Endothelial cell of umbilical vein (primary cell): ENCODE data around the gene ATP8B3.
A peak's percentile ranks its signal among the peaks of the same experiment; 100 is the strongest.

Source experiments
- EZH2 ChIP-seq: IDR thresholded peaks from 2 replicates; pipeline ENCODE4 v1.6.1; 2012; ENCODE audit warnings: borderline replicate concordance, low read depth, mild to moderate bottlenecking, moderate library complexity, low read length, inconsistent platforms; ENCODE audit not compliant: severe bottlenecking
- FOS ChIP-seq: IDR thresholded peaks from 2 replicates; pipeline ENCODE4 v1.6.1; 2011; ENCODE audit warnings: mild to moderate bottlenecking, low read length, moderate library complexity, borderline replicate concordance; ENCODE audit not compliant: insufficient read depth
- GATA2 ChIP-seq: IDR thresholded peaks from 2 replicates; pipeline ENCODE4 v1.7.0; 2011; ENCODE audit warnings: low read depth, mild to moderate bottlenecking, moderate library complexity, mixed read lengths, low read length; ENCODE audit not compliant: insufficient read length, insufficient read depth
- MYC ChIP-seq: IDR thresholded peaks from one replicate; pipeline ENCODE4 v1.6.1; 2011; ENCODE audit warnings: mild to moderate bottlenecking, low read depth, low read length
- POLR2A ChIP-seq: IDR thresholded peaks from 2 replicates; pipeline ENCODE4 v1.6.1; 2012; ENCODE audit warnings: low read depth, mild to moderate bottlenecking, control low read depth, low read length
- POLR2AphosphoS5 ChIP-seq: IDR thresholded peaks from 2 replicates; pipeline ENCODE4 v1.6.1; 2012; ENCODE audit warnings: low read depth, mild to moderate bottlenecking, control low read depth, low read length, moderate library complexity; ENCODE audit not compliant: insufficient read depth
- TF ChIP-seq, protein P1 (sequence below): IDR thresholded peaks from 2 replicates; pipeline ENCODE4 v1.6.1; 2011; ENCODE audit not compliant: insufficient read depth, insufficient read length
- TF ChIP-seq, protein P2 (sequence below), 2 donors: IDR thresholded peaks; 1 replicate in 1 of 2; 2 replicates in 1 of 2; pipeline ENCODE4 v1.5.1; 2011; ENCODE audit warnings: low read length in 2 of 2, mild to moderate bottlenecking in 2 of 2, moderate library complexity in 2 of 2, control low read depth in 1 of 2, inconsistent platforms in 1 of 2, low read depth in 1 of 2; ENCODE audit not compliant: insufficient read depth in 1 of 2; ENCODE audit errors: extremely low read depth in 1 of 2

DNA sequence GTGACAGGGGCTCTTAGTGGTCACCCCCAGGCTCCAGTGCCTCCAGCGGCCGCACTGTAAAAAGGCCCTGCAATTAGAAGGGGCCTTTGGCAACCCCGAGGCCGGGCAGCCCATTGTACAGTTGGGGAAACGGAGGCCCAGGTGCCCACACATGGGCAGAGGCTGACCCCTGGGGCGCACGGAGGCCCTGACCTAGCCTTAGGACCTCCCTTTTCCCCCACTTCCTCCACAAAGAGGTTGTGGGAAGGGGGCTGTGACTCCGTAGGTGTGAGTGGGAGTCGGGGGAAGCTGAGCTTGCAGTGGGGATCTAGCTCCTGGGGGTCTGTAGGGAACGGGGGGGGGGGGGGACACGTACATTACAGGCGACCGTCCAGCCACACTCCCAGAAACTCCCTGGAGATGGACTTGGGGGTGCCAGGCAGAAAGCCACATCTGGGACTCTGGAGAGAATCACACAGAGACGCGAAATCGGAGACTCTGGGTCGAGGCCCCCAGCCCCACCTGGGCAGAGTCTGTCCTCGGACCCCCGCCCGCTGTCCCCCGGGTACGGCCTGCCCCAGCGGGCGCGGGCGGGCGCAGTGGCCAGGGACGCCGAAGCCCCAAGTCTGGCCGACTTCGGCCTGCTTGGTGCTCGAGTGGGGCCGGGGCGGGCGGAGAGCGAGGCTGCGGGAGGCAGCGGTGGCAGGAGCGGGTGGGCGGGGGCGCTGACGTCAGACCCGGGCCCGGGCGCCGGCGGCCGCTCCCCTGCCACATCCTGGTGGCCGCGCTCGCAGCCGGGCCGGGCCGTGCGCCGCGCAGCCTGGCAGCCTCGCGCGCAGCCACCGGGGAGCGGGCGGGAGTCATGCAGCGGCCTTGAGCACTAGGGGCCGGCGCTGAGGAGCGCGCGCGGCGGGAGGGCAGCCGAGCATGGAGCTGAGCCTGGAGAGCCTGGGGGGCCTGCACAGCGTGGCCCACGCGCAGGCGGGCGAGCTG lies 59.0 kb downstream of the ATP8B3 start, which contains the start of gene ONECUT3:
- TF ChIP-seq, protein P1, sequence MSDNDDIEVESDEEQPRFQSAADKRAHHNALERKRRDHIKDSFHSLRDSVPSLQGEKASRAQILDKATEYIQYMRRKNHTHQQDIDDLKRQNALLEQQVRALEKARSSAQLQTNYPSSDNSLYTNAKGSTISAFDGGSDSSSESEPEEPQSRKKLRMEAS, result no peak
- no peak for TF ChIP-seq POLR2A
- TF ChIP-seq, protein P2, sequence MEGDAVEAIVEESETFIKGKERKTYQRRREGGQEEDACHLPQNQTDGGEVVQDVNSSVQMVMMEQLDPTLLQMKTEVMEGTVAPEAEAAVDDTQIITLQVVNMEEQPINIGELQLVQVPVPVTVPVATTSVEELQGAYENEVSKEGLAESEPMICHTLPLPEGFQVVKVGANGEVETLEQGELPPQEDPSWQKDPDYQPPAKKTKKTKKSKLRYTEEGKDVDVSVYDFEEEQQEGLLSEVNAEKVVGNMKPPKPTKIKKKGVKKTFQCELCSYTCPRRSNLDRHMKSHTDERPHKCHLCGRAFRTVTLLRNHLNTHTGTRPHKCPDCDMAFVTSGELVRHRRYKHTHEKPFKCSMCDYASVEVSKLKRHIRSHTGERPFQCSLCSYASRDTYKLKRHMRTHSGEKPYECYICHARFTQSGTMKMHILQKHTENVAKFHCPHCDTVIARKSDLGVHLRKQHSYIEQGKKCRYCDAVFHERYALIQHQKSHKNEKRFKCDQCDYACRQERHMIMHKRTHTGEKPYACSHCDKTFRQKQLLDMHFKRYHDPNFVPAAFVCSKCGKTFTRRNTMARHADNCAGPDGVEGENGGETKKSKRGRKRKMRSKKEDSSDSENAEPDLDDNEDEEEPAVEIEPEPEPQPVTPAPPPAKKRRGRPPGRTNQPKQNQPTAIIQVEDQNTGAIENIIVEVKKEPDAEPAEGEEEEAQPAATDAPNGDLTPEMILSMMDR (IDR thresholded peaks at IDR 0.05; ENCODE audit: extremely low read depth in 1 of 2, insufficient read depth in 1 of 2, low read depth in 1 of 2, low read length in 2 of 2), result no peak
- TF ChIP-seq EZH2, result peak; percentile 71
- no peak for TF ChIP-seq POLR2AphosphoS5
- no peak for TF ChIP-seq GATA2
- TF ChIP-seq FOS, result no peak
- no peak for TF ChIP-seq MYC
